SH-SY5Y (cell line): ENCODE measurements around the gene PDGFD.

Experiments
- GATA2 ChIP-seq: IDR thresholded peaks from 2 replicates; pipeline ENCODE4 v1.6.1; 2011; ENCODE audit warnings: mild to moderate bottlenecking, low read depth, low read length
- GATA3 ChIP-seq: IDR thresholded peaks from 2 replicates; pipeline ENCODE4 v1.6.1; 2011; ENCODE audit warnings: low read depth, mild to moderate bottlenecking, low read length, moderate library complexity

The PDGFD gene

DNA sequence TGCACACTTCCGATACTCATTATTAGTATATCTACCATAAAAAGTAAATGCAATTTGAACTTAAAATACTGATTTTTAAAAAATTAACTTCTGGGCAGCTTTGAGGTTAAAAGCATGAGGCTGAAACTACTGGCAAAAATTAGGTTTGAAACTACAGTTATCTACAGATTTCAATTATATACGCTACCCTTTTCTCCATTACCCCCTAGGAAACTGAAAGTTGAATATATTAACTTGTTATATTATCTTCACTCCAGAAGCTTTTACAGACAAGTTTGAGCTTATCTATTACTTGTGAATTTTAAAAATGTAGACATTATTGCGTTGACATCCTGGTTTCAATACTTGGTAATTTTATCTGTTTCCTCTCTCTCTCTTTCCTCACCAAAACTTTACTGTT, 224.3 kb downstream of the PDGFD start:
- TF ChIP-seq GATA2, result no peak
- no peak for TF ChIP-seq GATA3

GRCh38 chr11:103936059-103936458, 227.9 kb downstream of the PDGFD start:
- TF ChIP-seq GATA2 (no peak), GATA3 (no peak)

DNA sequence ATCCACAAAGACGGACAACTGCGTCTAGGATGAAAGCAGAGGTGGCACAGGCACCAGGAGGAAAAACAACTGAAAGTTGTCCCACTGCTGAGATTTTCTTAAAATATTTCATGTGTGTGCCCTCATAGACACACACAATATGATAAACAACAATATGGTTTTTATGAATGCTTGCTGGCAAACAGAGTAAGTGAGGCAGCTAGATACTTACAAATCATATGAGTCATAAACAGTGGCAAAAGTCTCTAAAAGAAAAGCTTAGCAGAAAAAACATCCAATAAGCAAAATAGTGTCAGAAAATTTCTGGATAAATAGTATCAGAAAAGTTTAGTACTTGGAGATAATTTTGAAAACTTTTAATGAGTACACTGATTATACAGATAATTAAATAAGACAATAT, 228.7 kb downstream of the PDGFD start:
- TF ChIP-seq GATA3 (no peak), GATA2 (no peak)

- TF ChIP-seq GATA2, result no peak
- no peak for TF ChIP-seq GATA3
These were observed 234.6 kb downstream of the PDGFD start for GRCh38 chr11:103929170-103929903.

DNA sequence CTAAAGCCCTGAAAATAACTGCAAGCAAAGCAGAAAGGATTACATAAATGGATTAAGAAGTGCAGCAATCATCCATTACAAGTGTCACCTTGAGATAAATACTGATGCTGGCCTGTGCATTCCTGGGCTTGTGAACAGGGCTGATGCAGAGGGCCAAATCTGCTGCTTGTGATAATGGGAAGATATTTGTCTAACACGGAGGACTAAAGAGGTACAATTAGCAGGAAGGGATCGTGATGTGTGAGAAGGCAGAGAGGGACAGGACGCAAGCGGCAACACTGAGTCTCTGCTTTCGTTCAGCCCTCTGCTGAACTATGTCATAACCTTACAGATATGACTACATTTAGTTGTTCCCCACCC, 235.2 kb downstream of the PDGFD start:
- TF ChIP-seq GATA2, result no peak
- no peak for TF ChIP-seq GATA3

GRCh38 chr11:103928040-103928801, 235.7 kb downstream of the PDGFD start:
- TF ChIP-seq GATA3, result no peak
- TF ChIP-seq GATA2, result no peak

GRCh38 chr11:103927535-103927934, 236.4 kb downstream of the PDGFD start:
- TF ChIP-seq GATA3, result no peak

DNA sequence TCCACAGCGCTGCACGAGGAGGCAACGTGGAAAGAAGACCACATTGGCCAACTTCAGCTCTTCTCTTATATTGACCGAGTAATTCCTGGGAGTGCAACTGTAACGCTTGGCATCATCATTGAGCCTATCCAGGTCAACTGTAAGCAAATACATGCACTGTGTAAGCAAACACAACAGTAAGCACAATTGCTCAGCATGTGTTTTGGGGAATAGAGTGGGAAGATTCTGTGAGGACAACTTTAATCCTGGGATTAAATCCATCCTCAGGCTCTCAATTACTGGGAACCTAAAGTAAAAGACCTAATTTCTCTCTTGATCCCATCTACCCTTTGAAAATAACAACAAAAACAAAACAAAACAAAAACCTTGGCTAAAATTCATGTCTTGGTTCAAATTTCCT, 237.0 kb downstream of the PDGFD start:
- TF ChIP-seq GATA2, result no peak
- no peak for TF ChIP-seq GATA3

DNA sequence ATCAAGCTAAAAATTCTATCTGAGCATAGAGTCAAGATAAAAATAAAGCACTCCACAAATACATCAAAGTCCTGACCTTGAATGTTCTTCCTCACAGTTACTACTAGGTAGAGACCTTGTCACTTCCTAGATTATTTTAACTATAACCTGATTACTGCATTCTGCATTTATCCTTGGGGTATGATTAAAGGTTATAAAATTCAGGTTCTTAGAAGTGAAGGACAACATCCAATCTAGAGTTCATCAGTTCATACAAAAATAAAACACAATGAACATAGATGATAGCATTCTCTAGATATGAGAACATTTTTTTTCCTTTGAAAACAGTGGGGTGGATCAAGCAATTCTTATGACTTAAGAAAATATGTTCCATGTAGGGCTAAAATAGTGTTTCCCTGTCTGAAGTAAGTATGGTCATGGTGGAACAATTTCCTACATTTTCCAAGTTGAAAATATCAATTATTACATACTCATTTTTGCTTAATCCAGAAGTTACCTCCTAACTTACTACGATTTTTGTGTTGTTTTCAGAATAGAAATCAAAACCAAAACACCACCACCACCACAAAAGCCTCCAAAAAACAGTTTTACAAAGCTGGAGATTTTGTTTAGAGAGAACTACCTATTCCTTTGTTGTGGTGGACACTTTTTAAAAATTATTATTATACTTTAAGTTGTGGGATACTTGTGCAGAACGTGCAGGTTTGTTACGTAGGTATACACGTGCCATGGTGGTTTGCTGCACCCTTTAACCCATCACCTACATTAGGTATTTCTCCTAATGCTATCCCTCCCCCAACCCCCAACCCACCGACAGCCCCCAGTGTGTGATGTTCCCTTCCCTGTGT, 239.6 kb downstream of the PDGFD start:
- TF ChIP-seq GATA2 (no peak), GATA3 (no peak)

- no peak for TF ChIP-seq GATA3
- no peak for TF ChIP-seq GATA2
These were observed 240.5 kb downstream of the PDGFD start for GRCh38 chr11:103923451-103923931.

DNA sequence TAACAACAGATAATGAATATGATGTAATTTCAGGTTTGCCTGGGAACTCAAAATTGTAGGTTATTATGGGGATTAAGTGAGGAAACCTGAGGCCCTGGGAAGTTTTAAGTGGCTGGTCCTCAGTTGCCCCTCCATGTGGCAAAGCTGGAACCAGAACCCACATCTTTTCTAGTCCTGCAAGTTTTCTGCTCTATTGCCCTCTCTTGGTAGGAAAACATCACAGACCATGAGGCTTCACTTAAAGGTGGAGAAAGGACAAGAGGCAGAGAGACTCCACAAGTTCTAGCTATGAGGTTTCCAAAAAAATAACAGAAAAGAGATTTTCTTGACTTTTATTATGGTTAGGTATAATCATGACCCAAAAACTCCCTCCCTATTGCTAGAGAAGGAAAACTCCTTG, 243.0 kb downstream of the PDGFD start:
- TF ChIP-seq GATA3 (no peak), GATA2 (no peak)

DNA sequence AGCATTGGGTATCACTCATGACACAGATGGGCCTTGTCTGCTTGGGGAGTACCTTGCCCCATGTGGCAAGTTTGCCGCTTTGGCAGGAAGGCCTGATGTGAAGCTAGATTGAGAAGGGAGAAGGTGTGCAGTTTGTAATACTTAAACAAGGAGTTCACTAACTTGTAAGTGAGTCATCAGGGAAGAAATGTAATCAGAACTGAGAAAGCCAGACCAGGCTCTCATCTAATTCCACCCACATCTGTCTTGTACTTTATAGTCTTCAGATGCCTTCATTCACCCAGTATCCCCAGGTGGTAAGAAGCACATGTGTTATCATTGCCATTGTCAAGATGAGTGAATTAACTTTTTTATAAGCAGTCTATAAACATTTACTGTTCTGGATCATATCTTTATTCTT, 243.5 kb downstream of the PDGFD start:
- no peak for TF ChIP-seq GATA3
- TF ChIP-seq GATA2, result no peak

DNA sequence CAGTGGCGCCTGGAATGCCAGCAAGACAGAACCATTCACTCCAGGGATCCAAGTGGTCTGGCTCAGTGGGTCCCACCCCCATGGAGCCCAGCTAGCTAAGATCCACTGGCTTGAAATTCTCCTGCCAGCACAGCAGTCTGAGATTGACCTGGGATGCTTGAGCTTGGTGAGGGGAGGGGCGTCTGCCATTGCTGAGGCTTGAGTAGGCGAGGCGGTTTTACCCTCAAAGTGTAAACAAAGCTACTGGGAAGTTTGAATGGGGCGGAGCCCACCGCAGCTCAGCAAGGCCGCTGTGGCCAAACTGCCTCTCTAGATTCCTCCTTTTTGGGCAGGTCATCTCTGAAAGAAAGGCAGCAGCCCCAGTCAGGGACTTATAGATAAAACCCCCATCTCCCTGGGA, 253.2 kb downstream of the PDGFD start:
- TF ChIP-seq GATA3, result no peak
- no peak for TF ChIP-seq GATA2

DNA sequence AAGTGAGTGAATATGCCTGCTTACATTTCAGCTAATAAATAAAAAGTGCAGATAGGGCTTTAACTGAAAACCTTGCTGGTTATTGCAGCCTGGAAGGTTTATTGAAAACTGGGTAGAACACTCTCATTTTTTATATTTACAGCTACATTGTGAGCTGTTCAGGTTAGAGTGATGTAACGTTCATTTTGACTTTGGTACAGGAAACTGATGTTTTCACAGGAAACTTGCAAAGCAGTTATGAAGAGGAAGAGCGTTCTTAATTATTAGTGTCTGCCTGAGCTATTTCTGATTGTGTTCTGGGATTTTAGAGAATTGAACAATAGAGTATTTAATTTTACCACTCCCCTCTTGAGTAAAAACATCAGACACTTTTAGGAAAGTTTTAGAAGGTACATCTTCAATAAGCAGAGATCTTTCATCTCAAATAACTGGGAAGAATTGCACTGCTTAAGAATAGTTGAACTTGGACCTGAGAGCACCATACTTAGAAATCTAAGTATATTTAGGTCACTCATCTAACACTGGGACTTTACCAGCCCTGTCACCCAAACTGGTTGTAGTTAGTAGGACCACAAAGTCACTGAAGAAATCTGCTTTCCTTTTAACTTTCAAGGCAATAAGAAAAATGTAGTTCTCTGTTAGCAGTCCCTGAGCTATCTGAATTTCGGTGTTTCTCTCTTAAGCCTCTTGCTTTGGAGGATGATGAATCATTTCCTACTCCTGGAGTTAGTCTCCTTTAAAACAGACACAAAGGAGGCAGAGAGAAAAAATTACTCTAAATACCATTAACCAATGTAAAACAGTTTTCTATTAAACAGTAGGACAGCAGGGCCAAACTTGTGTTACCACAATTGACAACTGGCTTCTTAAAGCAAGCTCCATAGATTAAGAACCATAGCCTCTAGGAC, 256.1 kb downstream of the PDGFD start:
- no peak for TF ChIP-seq GATA3
- TF ChIP-seq GATA2, result no peak
